Peyer's patch (tissue), 4 donors: ENCODE data around the gene MBLAC1.

Source experiments
- POLR2A ChIP-seq, 2 donors: fragments of 450-650 bp; IDR thresholded peaks; one replicate each; pipeline ENCODE4 v1.5.1; 2017; ENCODE audit warnings: antibody characterized with exemption in 2 of 2, mild to moderate bottlenecking in 2 of 2, moderate library complexity in 2 of 2
- TF ChIP-seq, protein P1 (sequence below), 6 experiments: fragments of 450-650 bp in 4 of 6; fragments of 200-600 bp in 2 of 6; sonication (generic) in 1 of 6; IDR thresholded peaks; one replicate each; pipeline ENCODE4 v1.5.1; 2017 to 2019; ENCODE audit warnings: antibody characterized with exemption in 6 of 6, mild to moderate bottlenecking in 3 of 6, moderate library complexity in 1 of 6

DNA sequence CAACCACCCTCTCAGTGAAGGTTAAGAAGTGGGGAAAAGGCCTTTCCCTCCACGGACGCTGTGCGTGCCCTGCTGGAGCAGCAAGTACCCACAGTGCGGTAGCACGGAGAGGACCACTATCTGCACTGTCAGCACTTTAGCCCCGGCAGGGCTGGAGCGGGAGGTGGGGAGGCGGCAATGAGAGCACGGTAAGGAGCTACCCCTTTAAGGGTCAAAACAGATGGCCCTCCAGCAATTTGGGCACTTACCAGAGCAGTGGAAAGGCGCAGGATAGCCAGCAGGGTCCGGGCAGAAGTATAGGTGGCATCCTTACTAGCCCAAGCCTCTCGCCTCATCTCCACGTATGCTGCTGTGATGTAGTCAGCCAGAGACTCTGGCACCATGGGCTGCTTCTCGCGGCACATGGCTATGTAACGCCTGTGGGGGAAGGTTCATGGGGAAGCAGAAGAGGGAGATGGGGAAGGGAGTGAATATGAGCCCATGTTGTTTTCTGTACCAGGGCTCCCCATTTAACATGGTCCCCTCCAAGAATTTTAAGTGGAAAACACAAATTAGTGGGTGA is 32.8 kb upstream of the MBLAC1 start:
- TF ChIP-seq, protein P1, sequence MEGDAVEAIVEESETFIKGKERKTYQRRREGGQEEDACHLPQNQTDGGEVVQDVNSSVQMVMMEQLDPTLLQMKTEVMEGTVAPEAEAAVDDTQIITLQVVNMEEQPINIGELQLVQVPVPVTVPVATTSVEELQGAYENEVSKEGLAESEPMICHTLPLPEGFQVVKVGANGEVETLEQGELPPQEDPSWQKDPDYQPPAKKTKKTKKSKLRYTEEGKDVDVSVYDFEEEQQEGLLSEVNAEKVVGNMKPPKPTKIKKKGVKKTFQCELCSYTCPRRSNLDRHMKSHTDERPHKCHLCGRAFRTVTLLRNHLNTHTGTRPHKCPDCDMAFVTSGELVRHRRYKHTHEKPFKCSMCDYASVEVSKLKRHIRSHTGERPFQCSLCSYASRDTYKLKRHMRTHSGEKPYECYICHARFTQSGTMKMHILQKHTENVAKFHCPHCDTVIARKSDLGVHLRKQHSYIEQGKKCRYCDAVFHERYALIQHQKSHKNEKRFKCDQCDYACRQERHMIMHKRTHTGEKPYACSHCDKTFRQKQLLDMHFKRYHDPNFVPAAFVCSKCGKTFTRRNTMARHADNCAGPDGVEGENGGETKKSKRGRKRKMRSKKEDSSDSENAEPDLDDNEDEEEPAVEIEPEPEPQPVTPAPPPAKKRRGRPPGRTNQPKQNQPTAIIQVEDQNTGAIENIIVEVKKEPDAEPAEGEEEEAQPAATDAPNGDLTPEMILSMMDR (IDR thresholded peaks at IDR 0.05): no peak
- TF ChIP-seq POLR2A (IDR thresholded peaks at IDR 0.05): no peak
